Measurements from ENCODE around the gene NRXN3. TPM values are rescaled to one million over a fixed set of nuclear protein-coding genes. Genes with fewer than 3 reads are reported as not detected.

NRXN3 gene
- total and polyA plus RNA-seq, 2 of the 4 experiments (the other 2 are of a cell fraction) = 4.8 to 25.1 TPM

- Histone ChIP-seq H2BK120ac (ENCODE audit: low read depth, low read length) (no peak overlapping the region), H3K4me2 (ENCODE audit: low read depth, low read length) (no peak overlapping the region), H3K79me1 (ENCODE audit: low read depth in 1 of 2, low read length in 2 of 2) (no peaks in the 10 kb centered on the region), H3K14ac (replicated peaks; ENCODE audit: low read depth, low read length) (no peak overlapping the region), H3K23ac (ENCODE audit: low read depth, low read length) (no peak overlapping the region), H3K36me3 (ENCODE audit: control insufficient read depth, insufficient read depth, low read length) (no peaks in the 10 kb centered on the region), H3K56ac (ENCODE audit: extremely low read depth, insufficient read depth, low read length) (no peak overlapping the region), H2BK20ac (ENCODE audit: low read depth, low read length) (no peak overlapping the region), H3K18ac (ENCODE audit: low read depth, low read length) (no peak overlapping the region), H3K4ac (ENCODE audit: low read depth, low read length) (no peak overlapping the region), H4K8ac (ENCODE audit: low read depth in 2 of 2, low read length in 2 of 2) (no peak overlapping the region), H4K5ac (ENCODE audit: low read depth, low read length) (no peak overlapping the region), H3K9me1 (ENCODE audit: insufficient read depth, low read length) (no peaks in the 10 kb centered on the region; the same call in 1 of the 2 replicates), H2BK5ac (ENCODE audit: low read depth, low read length, poor library complexity, severe bottlenecking) (no peak overlapping the region), H4K20me1 (ENCODE audit: insufficient read depth, low read length) (no peaks in the 10 kb centered on the region), H2BK15ac (ENCODE audit: low read depth, low read length) (no peak overlapping the region), H3K27me3 (ENCODE audit: control insufficient read depth, insufficient read depth, low read length) (no peaks in the 10 kb centered on the region), H4K91ac (ENCODE audit: insufficient read depth, low read depth, low read length) (no peak overlapping the region), H2AK9ac (replicated peaks; ENCODE audit: low read depth, low read length, poor library complexity) (no peak overlapping the region), H3K27ac (ENCODE audit: insufficient read depth, low read length) (no peak overlapping the region), H2AK5ac (ENCODE audit: low read depth, low read length) (no peak overlapping the region), H3K4me1 (ENCODE audit: control insufficient read depth, insufficient read depth, low read length) (no peaks in the 10 kb centered on the region; the same call in 1 of the 2 replicates), H3K9me3 (ENCODE audit: control insufficient read depth, insufficient read depth, low read length) (no peaks in the 10 kb centered on the region), H3K4me3 (ENCODE audit: insufficient read depth, low read depth, low read length) (no peak overlapping the region), H3K9ac (ENCODE audit: low read depth, low read length) (no peak overlapping the region), H2AFZ (replicated peaks; ENCODE audit: low read length, poor library complexity) (no peak overlapping the region)
- BruUV-seq (replicated peaks) = no TSS peak
- intact Hi-C loops (cut with micrococcal nuclease) (no loop called here), dilution Hi-C loops (cut with HindIII; ENCODE audit: low sequenced_read_pairs, unreplicated experiment) (no loop called here), in situ Hi-C loops (cut with MboI; ENCODE audit: low sequenced_read_pairs) (no loop called here)
- no peak for DNase-seq
- ATAC-seq (ENCODE audit: low read depth) = no peak
- 100% methylated on average over 1 of the region's 5 CpGs; no CpG with 5 or more reads in 1 of the 2 experiments for WGBS, 2 experiments (ENCODE audit: extremely low coverage in 2 of 2, insufficient read length in 1 of 2)
- ChIA-PET POLR2A (ENCODE audit: unreplicated experiment) (no interaction called here), CTCF (no interaction called here)
- no peak for TF ChIP-seq CTCF (conservative IDR thresholded peaks at IDR 0.05; ENCODE audit: low read depth, low read length)
- no peak for TF ChIP-seq NFE2L2 (IDR thresholded peaks at IDR 0.05; ENCODE audit: low read depth, low read length)
- TF ChIP-seq SMC3 (IDR thresholded peaks at IDR 0.05; ENCODE audit: low read depth, low read length) = no peak
- no peak for TF ChIP-seq CHD1 (IDR thresholded peaks at IDR 0.05; ENCODE audit: low read depth, low read length)
- TF ChIP-seq CEBPB (IDR thresholded peaks at IDR 0.05; ENCODE audit: low read depth, low read length) = no peak
- no peak for TF ChIP-seq POLR2A (IDR thresholded peaks at IDR 0.05; ENCODE audit: low read depth, low read length)
Measured at GRCh38 chr14:79601579-79601978, 1431.4 kb downstream of the NRXN3 start.

Data from IMR-90 (cell line).